ENCODE measurements around the gene VWA3A. TPM values are rescaled to one million over a fixed set of nuclear protein-coding genes. Genes with fewer than 3 reads are reported as not detected.

Gene VWA3A, protein sequence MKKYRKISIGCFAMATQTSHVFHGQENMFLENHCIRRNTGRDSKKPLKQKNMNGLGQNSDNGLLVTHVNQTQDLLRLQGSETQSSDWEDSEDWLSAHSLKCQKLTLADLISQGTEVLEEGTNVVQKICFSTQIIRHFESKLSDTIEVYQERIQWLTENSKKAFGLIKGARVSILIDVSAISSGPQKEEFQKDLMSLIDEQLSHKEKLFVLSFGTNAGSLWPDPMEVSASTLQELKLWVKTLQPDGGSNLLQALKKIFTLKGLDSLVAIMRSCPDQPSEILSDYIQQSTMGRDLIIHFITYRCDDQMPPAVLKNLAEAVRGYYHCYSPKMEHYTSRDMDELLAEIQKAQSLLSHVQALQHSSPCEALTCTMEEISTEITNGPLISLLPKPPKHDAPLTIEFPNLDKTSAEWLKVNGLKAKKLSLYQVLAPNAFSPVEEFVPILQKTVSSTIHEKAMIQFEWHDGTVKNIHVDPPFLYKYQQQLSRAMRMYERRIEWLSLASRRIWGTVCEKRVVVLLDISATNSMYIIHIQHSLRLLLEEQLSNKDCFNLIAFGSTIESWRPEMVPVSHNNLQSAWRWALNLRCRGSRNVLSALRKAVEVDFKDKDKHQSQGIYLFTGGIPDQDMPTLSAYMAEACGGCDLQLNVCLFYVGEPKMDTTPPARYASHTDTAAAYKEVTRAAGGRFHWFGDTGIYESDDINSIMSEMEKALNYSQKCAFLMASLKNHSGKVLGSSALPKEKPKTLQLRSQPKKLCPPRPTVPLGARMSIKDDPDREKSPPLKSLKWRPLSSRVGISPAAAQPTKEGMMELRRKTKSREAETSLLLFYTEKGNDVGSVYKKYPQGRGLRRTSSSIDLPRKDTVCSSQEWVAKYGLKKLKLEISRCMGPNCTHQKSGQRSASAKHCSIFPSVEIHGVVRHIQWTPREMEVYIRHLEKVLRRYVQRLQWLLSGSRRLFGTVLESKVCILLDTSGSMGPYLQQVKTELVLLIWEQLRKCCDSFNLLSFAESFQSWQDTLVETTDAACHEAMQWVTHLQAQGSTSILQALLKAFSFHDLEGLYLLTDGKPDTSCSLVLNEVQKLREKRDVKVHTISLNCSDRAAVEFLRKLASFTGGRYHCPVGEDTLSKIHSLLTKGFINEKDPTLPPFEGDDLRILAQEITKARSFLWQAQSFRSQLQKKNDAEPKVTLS
- under 0.01 TPM in 1 of 2 replicates, not detected in the other for total RNA-seq

DNA sequence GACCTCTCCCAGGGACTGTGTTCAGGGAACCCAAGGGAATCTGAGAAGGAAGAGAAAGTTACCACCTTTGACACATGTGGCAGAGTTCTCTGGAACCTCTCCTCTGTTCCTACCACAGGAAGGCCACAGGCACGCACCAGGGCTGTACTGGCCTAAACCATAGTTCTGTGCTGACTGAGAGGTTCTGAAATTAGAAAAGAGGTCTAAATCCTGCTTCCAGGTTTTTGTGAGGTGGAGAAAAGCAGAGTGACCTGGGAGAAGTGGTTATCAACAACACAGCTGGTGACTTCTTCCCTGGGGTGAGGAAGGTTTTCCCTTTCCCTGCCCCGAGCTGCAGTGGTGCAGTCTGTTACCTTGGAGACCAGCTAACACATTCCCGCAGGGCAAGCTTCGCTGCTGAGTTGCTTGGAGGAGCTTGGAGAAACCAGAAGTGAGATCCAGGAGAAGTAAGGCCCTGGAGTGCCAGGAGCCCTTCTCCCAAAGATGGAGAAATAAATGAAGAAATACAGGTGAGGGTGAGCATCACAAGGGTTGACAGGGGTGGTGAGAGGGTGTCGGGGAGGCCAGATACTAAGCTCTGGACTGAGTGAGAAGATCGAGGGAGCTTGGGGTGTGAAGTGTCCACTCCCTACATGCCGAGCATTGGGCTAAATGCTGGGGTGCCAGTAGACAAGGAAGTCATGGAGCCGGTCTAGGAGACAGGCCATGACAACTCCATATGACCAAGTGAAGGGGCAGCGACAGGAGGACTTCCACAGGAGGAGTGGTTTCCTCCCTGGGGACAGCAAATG lies at the start of gene VWA3A:
Gene VWA3A, plus strand, starts transcription at position 399 of the 791 bp plus-strand sequence. Its CDS starts 97 bp downstream, at position 496.

DNA sequence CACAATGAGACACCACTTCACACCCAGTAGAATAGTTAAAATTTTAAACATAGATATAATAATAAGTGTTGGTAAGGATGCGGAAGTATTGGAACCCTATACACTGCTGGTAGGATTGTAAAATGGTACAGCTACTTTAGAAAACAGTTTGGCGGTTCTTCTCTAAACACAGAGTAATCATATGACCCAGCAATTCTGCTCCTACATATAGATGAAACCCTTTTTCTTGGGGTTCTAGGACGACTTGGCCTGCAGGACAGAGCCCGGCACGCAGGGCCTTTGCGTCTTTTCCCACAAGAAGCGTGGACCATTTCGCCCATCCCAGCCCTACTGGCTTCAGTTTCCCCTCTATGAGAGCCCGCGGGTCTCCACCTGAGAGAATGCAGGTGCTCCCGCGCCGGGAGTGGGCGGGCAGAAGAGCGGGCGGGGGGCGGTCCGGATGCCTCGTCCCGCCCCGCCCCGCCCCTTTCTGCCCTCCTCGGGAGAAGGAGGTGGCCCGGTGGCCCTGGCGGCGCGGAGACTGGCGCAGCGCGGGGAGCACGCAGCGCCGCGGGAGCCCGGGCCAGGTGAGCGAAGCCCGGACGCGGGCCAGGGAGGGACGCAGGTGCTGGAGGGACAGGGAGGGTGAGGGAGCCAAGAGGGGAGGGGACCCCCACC lies 69.8 kb downstream of the VWA3A start, which contains the start of gene SDR42E2:
Gene SDR42E2, plus strand, starts transcription at position 508 of the 657 bp plus-strand sequence. CDS start 3,077 bp downstream, outside the sequence.

DNA sequence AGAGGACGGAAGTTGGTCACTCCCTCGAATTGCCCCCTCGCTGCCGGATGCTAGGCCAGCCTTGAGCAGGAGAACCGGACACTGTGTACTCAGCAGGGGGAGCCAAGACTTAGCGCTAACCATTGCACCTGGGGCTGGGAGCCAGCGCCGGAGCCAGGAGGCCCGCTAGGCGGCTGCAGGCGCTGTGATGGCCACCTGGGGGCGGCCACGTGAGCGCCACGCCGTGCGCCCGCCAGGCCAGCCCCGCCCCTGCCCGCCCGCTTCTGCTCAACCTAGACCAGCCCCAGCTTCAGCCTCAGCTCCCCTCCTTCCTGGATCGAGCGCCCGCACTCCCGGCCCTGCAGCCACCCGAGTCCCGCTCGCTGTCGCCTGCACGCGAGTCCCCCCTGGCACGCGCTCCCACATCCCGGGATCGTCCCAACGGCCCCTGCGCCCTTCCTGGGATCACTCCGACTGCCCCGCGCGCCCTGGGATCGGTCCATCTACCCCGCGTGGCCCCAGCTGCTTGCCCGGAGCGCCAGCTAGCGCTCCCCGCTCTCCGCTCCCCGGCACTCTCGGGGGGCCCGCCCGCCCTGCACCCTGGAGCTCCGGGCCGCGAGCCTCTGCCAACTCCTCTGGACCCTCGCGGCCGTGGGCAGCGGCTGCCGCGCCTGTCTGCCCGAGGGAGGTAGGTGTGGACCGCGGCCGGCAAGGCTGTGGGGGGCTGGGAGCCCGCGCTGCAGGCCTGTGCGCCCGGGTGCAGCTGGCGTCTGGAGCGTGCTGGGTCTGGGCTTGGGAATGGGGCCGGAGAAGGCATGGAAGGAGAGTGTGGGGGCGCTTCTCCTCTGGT lies 113.9 kb downstream of the VWA3A start, which contains the start of gene EEF2K:
Gene EEF2K, plus strand, starts transcription at position 266 of the 829 bp plus-strand sequence. CDS start 19,452 bp downstream, outside the sequence.

Other genes starting within 250 kb of the VWA3A start
- gene NPIPB4, start 234.8 kb upstream of the VWA3A start, total RNA-seq: 11.6 and 28.8 TPM in 2 replicates
- gene UQCRC2, start 139.2 kb upstream of the VWA3A start, total RNA-seq: 165 and 194 TPM in 2 replicates
- not detected in 2 replicates for gene PDZD9, start 91.4 kb upstream of the VWA3A start, total RNA-seq
- 10.4 and 10.8 TPM in 2 replicates for gene MOSMO, start 84.4 kb upstream of the VWA3A start, total RNA-seq
- not detected in 2 replicates for gene SDR42E2, start 70.0 kb downstream of the VWA3A start, total RNA-seq
- gene EEF2K, start 113.7 kb downstream of the VWA3A start, total RNA-seq: 31.0 and 31.1 TPM in 2 replicates
- gene POLR3E, start 204.9 kb downstream of the VWA3A start, total RNA-seq: 30.8 and 47.3 TPM in 2 replicates

Measured in aortic smooth muscle cell (primary cell).